A549 (cell line): ENCODE measurements around the gene SKI.

Experiments used
- CBX2 ChIP-seq: fragments of 200-600 bp; sonication (generic); IDR thresholded peaks from 2 replicates; pipeline ENCODE4 v1.6.1; 2016; ENCODE audit warnings: low read depth, mild to moderate bottlenecking, borderline replicate concordance
- CTCF ChIP-seq: fragments of >200 bp; sonication (Bioruptor Twin); formaldehyde crosslinking; IDR thresholded peaks from 3 replicates; pipeline ENCODE4 v1.5.1; 2016

DNA sequence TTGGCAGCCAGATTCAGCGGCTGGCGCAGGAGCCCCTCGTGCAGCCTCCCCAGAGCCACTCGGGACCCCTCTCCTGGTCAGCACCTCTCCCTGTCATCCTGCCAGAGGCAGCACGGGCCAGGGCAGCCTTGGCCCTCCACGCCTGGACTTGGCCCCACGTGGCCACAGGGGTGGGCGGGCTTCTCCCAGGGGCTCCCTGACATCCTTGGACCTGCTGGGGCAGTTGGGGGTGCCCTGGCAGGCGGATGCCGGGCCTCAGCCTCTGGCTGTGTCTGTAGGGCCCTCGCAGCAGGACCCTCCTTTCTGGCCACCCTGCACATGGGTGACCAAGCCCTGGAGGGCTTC, 103.1 kb downstream of the SKI start:
- TF ChIP-seq CBX2 (no peak), CTCF (no peak)
